SKM-1 treated with dmso at 0.1 percent for 144 hours (cell line): Measurements from ENCODE around the gene USP54.

ENCODE experiments used
- DNase-seq: peaks from one replicate; lab custom pipeline; 2025; ENCODE audit not compliant: unreplicated experiment; lab: John Stamatoyannopoulos, UW

USP54 gene

GRCh38 chr10:73469579-73469978 lies 121.6 kb downstream of the USP54 start:
- DNase-seq: peak; percentile 11

DNA sequence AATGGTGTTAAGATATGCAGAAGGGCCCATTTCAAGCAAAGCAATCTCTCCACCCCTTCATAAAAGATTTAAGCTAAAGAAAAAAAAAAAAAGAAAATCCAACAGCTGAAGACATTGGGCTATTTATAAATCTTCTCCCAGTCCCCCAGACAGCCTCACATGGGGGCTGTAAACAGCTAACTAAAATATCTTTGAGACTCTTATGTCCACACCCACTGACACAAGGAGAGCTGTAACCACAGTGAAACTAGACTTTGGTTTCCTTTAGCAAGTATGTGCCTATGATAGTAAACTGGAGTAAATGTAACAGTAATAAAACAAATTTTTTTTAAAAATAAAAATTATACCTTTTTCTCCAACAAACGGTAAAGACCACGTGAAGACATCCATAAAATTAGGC lies 123.9 kb downstream of the USP54 start:
- DNase-seq: no peak

DNA sequence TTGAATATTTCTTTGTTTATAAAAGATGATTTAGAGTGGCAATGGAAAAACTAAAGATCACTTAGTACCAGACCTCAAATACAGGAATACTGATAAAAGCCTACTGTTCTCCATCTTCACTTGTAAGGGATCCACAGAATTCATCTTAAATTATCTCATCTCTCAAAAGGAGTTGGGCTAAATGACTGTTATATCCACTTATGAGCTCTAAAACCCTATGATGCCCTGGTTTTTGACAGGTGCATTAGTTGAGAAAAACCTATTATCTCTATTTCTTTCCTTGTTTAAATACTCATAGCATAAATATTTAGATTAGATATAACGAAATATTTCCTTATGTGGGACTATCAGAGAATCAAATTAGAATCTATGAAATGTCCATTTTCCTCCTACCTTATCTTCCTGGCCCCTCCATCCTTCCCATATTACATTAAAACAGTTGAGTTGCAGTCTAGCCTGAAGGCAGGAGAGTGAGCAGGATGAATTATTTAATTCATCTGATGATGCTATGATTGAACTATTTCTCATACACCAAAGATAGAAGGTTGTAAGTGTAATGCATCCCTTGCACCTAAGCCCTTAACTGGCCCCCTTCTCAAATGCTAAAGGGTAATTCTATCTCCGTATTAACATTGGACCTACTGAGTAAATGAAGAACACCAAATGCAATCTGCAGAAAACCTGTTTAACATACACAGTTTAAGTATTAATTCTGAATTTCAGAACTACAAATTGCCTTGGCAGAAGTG lies 125.0 kb downstream of the USP54 start:
- no peak for DNase-seq

GRCh38 chr10:73460897-73461296 lies 130.2 kb downstream of the USP54 start:
- no peak for DNase-seq

- DNase-seq: no peak
Observed at GRCh38 chr10:73459683-73460314, 131.3 kb downstream of the USP54 start.

- no peak for DNase-seq
Observed at GRCh38 chr10:73456187-73456890, 134.8 kb downstream of the USP54 start.

- no peak for DNase-seq
Observed at GRCh38 chr10:73449113-73449512, 142.0 kb downstream of the USP54 start.

DNA sequence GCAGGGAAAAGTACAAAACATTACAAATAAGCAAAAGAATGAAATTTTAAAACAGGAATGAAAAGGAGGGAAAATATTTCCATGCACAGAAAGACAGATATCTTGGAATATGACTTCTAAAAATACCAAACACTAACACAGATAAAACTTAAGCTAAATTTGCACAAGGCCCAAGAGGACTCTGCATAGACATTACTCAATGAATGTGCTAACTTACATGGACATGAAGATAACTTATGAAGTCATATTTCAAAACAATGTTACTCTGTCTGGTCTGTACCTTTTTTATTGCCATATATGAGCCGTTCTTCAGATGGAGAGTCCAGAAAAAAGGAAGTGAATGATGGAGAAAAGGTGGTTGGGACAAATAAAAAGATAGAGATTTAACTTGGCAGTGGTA lies 142.8 kb downstream of the USP54 start:
- DNase-seq: no peak
